CD4-positive, alpha-beta T cell treated with Interleukin-6 for 4 hours (primary cell): ENCODE results near the gene HAO1.
"Not testable (repeated sequence)": the region's sequence is repeated elsewhere in the genome, so short reads cannot be mapped to it uniquely, and the experiment has no call there.

Experiments
- DNase-seq: peaks from one replicate; pipeline ENCODE4 v3.0.0-alpha.2; 2020; ENCODE audit warnings: mixed read lengths

The HAO1 gene

DNA sequence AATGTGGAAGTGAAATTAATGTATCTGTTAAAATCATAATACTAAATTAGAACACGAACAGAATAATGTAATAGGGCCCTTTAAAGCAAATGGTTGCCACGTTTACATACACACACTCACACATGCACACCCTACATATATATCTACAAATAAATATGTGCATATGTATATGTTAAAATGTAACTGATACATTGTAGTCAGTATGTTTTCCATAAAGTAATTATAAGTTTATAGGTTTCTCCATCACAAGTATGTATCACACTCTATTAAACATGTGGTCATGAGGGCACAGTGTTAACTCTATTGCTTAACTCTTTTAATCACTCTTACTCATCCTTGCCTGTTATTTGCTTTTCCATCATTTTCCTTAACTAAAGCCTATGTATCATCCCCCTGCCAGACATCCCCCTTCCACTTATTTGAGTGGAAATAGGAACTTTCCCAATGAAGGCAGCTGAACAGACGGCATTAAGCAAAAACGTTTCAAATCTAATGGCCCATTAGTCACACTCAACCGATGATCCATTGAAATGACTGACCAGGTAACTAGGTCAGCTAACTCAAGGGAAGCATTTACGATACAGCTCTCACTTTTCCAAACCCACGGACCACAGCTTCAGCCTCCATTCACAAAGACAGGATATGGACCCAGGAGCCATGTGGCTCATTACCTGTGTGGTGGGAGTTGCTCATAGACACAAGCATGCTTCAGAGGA lies 89.3 kb downstream of the HAO1 start:
- DNase-seq: no peak

- DNase-seq: no peak
These were observed 90.6 kb downstream of the HAO1 start for GRCh38 chr20:7849675-7850074.

GRCh38 chr20:7848351-7848750 lies 91.9 kb downstream of the HAO1 start:
- no peak for DNase-seq

GRCh38 chr20:7843613-7844012 lies 96.6 kb downstream of the HAO1 start:
- no peak for DNase-seq

GRCh38 chr20:7841971-7842310 lies 98.3 kb downstream of the HAO1 start:
- no peak for DNase-seq

DNA sequence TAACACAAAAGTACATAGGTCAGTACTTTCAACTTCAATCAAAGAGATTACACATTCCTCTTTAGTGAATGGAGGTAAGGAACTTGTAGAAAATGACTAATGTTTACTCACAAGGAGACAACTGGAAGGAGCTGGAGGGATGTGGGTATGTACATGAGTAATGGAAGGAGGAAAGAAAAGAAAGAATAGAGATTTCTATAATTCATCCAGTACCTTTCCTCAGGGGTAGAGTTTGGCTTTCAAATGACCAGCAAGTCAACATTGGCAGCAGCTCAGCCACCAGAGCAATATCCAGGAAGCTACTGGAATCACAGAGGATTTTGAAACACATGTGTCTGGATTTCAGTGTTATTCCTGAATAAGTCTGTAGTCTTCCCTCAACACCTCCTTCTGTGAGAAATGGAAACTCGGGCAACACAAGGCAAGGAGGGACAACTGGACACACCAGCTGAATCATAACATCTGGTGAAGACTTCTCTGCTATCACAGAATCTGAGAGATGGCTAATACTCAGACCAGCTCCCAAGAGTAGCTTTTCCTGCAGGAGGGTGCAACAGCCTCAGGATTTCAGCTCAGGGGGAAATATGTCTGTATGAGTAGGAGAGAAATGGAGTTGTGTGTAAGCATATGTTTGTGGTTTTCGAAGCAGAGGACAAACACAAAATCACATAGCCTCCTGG lies 98.8 kb downstream of the HAO1 start:
- DNase-seq: no peak

- no peak for DNase-seq
These were observed 104.2 kb downstream of the HAO1 start for GRCh38 chr20:7836076-7836475.

GRCh38 chr20:7834441-7834840 lies 105.8 kb downstream of the HAO1 start:
- not testable (repeated sequence) for DNase-seq
